Head of caudate nucleus (tissue), 42 donors: ENCODE results near the gene SIN3A.
"Not testable (repeated sequence)": the region's sequence is repeated elsewhere in the genome, so short reads cannot be mapped to it uniquely, and the experiment has no call there.

Source experiments
- DNase-seq, 42 donors: peaks; one replicate each; pipeline versions ENCODE4 v3.0.0 to v3.0.0-alpha.2; 2020 to 2021; ENCODE audit warnings: mixed read lengths in 7 of 42
- intact Hi-C: fragments of 100-400 bp; cut with DNase I; formaldehyde crosslinking; loops from one replicate; pipeline ENCODE4 v1.15.0; 2022

The SIN3A gene

DNA sequence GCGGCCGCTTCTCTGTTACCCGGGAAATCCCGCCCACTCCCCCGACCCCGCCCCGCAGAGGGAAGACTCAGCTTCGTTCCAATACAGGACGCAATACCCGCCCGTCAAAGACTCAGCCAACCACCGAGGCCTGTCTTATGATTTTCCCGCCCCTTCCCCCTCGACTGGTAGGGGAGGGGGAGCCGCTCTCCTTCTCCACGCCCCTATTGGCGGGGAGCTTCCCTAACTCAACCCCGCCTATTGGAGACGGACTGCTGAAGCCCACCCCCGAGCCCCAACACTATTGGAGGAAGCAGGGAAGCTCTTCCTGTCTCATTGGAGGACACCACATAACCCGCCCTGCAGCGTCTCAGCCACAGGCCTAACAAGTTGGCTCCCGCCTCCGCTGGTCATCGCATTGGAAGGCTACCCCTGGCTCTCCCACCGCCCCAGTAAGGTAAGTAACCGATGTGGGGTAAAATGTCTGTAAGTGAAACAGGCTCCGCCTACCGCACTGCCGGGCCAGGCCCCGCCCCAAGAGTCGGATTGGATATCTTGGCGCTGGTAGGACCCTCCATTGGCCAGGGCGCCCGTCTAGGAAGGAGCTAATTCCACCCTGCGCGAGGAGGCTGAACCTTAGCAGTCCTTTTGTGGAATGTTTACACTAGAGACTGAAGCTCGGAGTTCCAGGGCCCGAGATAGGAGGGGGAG lies at the start of gene SIN3A:
SIN3A (minus strand) TSS at position 17 of the 690 bp plus-strand sequence. CDS start 21,315 bp downstream, outside the sequence.
- peak; percentile 97 to 100 (median 99) for DNase-seq
- intact Hi-C loops, result loop anchor here (10.0 kb wide), 2 partner anchors 123 to 193 kb away; partner anchors contain the start of genes IMP3, PTPN9 and SNX33

DNA sequence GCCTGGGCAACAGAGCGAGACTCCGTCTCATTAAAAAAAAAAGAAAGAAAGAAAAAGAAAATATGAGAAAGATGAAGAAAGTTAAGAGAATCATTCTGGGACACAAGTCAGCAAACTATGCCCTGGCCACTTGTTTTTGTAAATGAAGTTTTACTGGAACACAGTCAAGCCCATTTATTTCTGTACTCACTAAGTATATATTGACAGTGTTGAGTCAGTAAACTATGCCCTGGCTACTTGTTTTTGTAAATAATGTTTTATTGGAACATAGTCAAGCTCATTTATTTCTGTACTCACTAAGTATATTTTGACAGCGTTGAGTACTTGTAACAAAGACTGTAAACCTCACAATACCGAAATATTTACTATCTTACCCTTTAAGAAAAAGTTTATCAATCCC lies 42.2 kb upstream of the SIN3A start:
- intact Hi-C loops, result no loop called here

DNA sequence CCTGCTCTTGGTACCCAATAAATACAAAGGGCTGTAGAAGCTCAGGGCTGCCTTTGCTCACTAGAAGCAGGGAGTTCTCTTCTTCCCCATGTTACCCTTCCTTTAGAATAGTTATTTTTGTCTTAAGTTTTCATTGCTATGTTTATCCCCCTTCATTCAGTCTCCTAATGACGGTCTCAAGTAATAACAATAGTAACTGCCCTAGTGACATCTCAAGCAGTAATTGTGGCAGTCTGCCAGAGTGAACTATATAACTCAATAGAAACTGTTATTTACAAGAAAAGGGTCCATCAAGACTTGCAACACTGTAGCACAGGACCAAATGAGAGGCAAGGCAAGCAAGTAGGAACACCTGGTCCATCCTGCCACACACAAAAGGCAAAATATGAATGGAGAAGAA lies 32.5 kb upstream of the SIN3A start:
- DNase-seq, result no peak
- intact Hi-C loops, result no loop called here

More for the DNA sequence above, 42.2 kb upstream of the SIN3A start:
- no peak for DNase-seq

DNA sequence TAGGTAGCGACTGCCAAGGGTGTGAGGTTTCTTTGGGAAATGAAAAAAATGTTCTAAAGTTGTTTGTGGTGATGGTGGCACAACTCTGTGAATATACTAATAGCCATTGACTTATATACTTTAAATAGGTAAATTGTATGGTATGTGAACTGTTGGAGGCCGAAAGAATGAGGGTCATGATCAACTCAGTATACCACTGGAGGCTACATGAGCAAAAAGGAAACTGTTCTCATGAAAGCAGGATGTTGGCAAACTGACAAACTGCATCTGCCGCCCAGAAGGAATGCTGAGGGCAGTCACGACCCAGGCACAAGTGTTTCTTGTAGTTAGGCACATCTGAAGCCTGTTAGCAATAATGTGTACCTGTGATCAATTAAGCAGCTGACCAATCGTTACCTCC lies 32.1 kb upstream of the SIN3A start:
- DNase-seq, intact Hi-C loops: not testable (repeated sequence)

DNA sequence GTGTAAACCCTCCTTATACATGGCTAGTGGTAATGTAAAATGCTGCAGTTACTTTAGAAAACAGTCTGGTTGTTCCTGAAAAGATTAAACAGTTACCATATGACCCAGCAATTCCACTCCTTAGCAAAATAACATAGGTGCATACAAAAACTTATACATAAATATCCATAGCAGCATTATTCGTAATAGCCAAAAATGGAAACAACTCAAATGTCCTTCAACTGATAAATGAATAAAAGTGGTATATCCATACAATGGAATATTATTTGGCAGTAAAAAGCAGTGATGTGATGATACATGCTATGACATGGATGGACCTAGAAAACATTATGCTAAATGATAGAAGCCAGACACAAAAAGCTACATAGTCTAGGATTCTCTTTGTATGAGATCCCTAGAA lies 31.6 kb upstream of the SIN3A start:
- no peak for DNase-seq
- intact Hi-C loops, result no loop called here

DNA sequence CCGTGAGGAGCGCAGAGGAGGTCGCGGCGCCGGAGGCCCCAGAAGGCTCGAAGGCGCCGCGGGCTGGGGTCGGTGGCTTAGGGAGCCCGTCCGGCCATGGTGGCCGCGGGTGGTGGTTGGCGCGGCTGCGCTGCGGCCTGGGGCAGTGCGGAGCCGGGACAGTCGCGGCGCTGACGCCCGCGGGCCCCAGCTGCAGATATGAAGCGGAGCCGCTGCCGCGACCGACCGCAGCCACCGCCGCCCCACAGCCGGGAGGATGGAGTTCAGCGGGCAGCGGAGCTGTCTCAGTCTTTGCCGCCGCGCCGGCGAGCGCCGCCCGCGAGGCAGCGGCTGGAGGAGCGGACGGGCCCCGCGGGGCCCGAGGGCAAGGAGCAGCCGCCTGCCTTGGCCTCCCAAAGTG lies 29.0 kb upstream of the SIN3A start:
- DNase-seq, intact Hi-C loops: not testable (repeated sequence)

DNA sequence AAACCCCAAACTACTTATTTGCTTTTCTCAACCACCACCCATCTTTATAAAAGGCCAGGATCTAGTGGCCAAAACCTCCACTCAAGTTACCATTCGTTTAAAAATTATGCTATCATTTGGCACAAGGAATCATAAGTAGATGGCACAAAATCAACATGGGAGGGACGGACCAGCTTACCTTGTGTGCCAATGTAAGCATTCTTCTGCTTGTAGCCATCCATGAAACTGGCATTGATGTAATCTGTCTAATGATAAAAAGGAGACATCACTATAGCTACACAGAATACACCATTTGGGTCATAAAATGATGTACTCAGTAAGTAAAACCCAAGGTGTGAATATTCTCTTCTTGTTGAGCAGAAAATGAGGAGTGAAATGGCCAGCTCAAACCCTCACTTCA lies 28.2 kb upstream of the SIN3A start:
- DNase-seq, result no peak
- intact Hi-C loops, result no loop called here

DNA sequence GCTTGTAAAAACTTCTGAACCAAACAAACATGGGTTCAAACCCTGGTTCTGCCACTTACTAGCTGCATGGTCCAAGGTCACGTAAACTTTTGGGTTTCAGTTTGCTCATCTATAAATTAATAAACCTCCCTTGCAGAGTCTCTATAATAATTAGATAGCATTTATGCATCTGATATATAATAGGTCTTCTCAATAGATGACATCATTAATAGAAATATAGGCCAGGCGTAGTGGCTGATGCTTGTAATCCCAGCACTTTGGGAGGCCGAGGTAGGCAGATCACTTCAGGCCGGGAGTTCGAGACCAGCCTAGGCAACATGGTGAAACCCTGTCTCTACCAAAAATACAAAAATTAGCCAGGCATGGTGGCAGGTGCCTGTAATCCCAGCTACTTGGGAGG lies 25.6 kb upstream of the SIN3A start:
- DNase-seq, intact Hi-C loops: not testable (repeated sequence)

DNA sequence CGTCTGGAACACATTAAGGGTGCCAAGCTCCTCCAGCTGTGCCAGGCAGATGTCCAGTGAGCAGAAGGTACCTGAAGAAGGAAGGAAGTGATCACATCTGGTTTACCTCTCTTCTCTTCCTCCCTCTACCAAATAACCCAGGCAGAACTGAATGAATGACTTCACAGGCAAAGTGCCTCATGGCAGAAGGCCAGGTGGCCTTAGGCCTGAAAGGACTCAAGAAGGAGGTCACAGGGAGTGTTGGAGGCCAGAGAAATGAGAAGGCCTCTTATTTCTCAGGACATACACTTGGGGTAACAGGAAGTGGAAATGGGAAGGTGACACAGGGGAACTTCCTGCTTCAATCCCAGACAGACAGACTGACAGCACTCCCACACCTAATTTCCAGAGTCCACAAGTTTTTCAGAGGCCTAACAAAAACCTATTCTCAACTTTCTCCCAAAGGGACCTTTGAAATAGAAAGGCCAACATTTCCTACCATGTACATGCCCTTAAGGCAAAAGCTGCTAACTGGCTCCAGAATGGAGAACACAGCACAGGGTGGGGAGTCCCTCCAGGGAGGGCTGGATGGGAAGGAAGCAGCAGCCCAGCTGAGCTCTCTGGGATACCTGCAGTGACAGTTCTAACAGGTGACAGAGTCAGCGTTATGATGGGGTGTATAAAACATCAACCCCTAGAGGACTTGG lies 17.6 kb upstream of the SIN3A start:
- intact Hi-C loops, result no loop called here
- DNase-seq, result peak in 1 of 42 donors; percentile 13

DNA sequence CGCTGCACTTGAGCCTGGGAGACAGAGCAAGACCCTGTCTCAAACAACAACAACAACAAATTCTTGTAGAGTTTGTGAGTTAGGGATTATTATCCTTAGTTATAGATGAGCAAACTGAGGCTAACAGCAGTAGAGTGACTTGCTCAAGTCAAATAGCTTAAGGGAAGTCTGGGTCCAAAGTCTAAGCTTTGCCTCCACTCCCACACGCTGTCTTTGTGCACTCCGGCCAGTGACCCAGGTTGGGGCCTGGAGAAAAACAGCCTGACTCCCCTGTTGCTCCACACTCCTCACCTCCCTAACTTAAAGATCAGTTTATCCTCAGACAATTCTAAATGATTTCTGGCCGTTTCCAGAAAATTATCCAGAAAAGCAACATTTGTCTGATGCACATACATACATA lies 9.2 kb upstream of the SIN3A start:
- intact Hi-C loops, result no loop called here
- DNase-seq, result no peak

DNA sequence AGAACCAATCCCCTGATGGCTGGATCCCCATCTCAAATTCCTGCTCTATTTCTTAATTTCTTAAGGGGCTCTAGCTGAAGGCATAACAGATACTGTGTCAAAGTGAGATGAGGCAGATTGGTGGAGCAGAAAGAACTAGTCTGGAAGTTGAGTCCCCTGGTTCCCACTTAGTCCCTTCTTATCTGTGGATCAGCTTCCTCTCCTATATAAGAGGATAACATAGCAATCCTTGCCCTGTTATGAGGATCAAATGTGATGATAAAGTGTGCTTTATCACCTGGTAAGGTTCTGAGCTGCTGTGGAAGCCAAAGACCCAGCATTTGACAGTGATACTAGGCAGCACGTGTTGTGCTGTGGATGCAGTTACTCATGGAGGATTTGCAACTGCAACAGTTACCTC lies 8.1 kb upstream of the SIN3A start:
- no peak for DNase-seq
- intact Hi-C loops, result loop anchor here (10.0 kb wide), 2 partner anchors 115 to 185 kb away; partner anchors contain the start of genes IMP3, PTPN9 and SNX33

DNA sequence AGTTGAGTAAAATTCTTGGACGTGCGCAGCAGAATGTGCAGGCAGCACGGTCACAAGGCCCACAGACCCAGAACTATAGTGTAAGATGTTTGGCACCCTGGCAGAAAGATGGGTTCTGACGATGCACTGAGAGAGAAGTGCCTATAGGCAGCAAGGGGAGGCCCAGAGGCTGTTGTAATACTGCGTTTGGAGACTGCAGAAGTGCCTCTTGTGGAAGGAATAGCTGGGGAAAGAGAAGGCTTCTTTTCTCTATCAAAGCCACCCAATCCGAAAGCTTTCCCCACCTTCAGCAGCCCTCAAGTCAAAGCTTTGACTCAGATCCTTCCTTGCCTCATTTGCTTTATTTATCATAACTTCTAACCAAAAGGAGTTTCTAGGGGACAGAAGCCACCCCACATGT lies 5.2 kb upstream of the SIN3A start:
- intact Hi-C loops, result loop anchor here (10.0 kb wide), 2 partner anchors 118 to 188 kb away; partner anchors contain the start of genes IMP3, PTPN9 and SNX33
- DNase-seq, result no peak

DNA sequence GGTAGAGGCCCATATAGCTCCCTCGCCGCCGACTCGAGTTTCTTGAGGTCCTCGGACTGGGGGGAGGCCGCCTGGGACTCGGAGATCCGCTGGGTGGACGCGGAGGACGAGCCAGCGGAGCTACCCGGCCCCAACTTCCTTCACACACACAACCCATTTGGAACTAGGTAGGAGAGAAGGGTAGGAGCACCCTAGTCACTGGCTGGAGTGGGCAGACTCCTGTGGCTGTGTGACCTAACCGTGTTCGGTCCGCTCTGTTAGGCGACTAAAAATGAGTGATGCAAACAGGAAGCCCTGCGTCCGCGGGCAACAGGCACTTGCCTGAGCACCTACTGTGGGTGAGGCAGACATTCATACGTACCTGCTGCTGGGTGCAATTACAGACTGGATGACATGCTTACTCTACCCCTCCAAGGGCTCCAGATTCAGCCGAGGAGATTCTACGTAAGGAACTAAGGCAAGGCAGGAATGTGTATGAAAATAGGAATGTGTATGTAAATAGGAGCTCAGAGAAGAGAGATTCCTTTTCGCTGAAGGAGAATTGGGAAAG lies 4.6 kb upstream of the SIN3A start:
- intact Hi-C loops, result loop anchor here (2.0 to 10.0 kb wide), 3 partner anchors 87 to 189 kb away; partner anchors contain the start of genes IMP3, MAN2C1, PTPN9 and SNX33
- DNase-seq, result peak in 8 of 42 donors; percentile 29 to 51 (median 42)

DNA sequence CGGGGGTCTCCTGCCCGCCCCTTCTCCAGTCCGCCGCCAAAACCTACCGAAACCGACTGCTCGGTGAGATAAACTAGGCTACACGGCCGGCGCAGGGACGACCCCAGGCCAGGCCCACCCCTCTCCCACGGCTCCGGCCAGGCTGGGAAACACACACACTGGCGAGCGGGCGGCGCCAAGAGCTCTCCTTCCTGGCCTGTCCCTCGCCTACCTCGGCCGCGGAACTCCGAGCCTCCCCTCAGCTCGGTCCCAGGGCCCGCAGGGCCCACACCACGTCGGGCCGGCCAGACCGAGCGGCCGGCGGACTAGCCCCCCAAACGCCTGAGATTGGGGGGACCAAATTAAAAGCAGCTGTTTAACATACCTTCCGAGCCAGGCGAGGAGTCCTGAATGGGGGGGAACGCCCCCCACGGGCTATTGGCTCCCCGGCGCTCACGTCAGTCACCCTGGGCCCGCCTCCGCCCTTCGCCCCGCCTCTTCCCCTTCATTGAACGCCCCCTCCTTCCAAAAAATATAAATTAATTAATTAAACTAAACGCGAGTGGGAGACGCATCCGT lies 4.0 kb upstream of the SIN3A start:
- peak; percentile 84 to 97 (median 92) for DNase-seq
- intact Hi-C loops, result loop anchor here (2.0 to 10.0 kb wide), 3 partner anchors 87 to 189 kb away; partner anchors contain the start of genes IMP3, MAN2C1, PTPN9 and SNX33

DNA sequence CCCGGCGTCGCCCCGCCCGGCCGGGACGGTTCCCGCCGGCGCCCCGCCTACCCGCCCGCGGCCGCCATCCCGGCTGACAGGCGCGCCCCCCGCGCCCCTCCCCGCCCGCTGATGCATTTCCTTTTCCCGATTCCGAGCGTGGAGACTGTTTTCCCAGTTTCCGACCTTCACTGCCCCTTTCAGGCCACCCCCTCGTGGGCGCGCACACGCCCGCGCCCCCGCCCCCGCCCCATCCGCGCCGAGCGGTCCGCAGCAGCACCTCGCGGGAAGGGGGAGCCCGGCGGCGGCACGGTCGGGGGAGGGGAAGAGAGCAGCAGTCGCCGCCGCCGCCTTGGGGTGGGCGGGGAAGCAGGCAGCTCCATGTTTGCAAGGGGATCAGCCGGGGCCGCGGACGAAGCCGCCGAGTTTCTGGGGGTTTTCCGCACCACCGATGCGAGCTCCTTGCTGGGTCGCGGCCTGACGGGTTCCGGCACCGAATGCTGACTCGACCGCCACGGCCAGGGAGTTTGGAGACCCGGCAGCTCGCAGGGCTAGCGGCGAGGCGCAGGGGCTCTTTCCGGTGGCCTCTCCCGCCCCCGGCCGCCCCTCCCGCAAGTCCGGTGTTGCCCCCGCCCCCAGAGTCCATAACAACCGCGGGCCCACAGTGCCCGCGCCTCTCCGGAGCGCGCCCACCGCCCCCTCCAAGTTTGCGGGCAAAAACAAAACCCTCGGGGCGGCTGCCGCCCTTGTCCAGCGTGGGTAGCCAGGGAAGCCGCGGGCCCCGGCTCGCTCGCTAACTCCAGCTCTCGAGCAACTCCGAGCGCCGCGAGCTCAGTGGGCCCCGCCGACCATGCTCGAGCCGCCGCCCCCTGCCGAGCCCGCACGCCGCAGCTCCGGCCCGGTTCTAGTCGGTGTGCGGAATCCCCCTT lies 3.2 kb upstream of the SIN3A start:
- intact Hi-C loops, result loop anchor here (2.0 to 10.0 kb wide), 3 partner anchors 86 to 190 kb away; partner anchors contain the start of genes IMP3, MAN2C1, PTPN9 and SNX33
- peak in 34 of 42 donors; percentile 2 to 91 (median 74) for DNase-seq

DNA sequence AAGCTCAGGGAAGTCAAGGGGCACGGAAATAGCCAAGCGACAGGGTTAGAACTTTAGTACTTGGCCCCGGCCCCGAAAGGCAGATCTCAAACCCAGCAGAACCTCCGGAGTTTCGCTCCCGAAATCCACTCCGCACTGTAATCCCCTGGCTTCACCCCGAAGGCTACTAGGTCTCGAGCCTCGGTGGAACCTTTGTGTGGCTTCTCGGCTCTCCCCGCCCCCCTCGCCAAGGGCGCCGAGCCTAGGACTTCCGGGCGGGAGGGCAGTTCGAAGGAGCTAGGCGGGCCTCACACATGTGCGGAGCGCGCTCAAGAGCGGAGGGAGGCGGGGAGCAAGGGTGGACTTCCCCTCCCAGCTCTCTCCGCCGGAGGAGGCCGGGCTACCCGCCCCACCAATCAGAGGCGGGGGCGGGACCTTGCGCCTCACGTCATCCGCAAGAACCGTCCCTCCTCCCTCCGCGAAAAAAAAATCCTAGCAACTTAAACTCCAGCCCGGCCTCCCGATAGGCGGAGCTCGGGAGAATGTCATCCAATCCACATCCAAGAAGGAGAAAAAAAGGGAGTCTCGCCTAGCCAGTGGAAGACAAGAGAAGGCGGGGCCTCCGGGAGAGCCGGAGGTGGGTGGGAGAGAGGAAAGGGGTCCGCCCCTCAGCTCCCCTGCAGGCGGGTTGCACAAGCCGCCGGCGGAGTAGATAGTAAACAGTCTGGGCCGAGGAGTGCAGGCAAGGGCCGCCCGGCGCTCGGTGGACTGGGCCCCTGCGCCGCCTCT lies 2.4 kb upstream of the SIN3A start:
- peak; percentile 96 to 100 (median 98) for DNase-seq
- intact Hi-C loops, result loop anchor here (2.0 to 10.0 kb wide), 3 partner anchors 85 to 191 kb away; partner anchors contain the start of genes IMP3, MAN2C1, PTPN9 and SNX33
